K562 (cell line): ENCODE data around the gene GHSR. TPM values are rescaled to one million over a fixed set of nuclear protein-coding genes. Genes with fewer than 3 reads are reported as not detected.
A peak's percentile ranks its signal among the peaks of the same experiment; 100 is the strongest.

Experiments
- ATAC-seq: fragments of 200-7000 bp; cut with Tn5 transposase; 3 replicates; pipeline ENCODE4 v1.9.1; 2020; ENCODE audit warnings: moderate library complexity
- BruUV-seq: library from RNA; stranded (reverse); fragments of 400-500 nt; replicated peaks from 2 replicates; lab custom pipeline; 2021; lab: Mats Ljungman, UMichigan
- CTCF ChIA-PET: fragments of 300-600 bp; formaldehyde crosslinking; extraction: SDS; loops from one replicate; lab custom pipeline; 2021; ENCODE audit warnings: low intra/inter-chr PET ratio; lab: Yijun Ruan, JAX
- POLR2A ChIA-PET: fragments of 300-600, 350-650 bp; sonication (Branson Sonifier 250); formaldehyde crosslinking; extraction: SDS; loops from one replicate; lab custom pipeline; 2021; ENCODE audit warnings: antibody characterized with exemption, inconsistent platforms; lab: Yijun Ruan, JAX
- DNase-seq, 4 experiments: peaks; one replicate each; pipeline versions ENCODE4 v3.0.0 to v3.0.0-alpha.2; 2011 to 2018; ENCODE audit warnings: low spot score in 3 of 4, mixed read lengths in 3 of 4; ENCODE audit errors: extremely low read depth in 1 of 4
- FAIRE-seq: peaks from 2 replicates; lab custom pipeline; 2011; peaks lifted over from hg19 to GRCh38; lab: Jason Lieb, UNC
- H2AFZ ChIP-seq: 2 replicates; pipeline ENCODE4 v1.6.0; 2011; ENCODE audit warnings: low read depth, low read length, control low read depth, inconsistent platforms
- H3K27ac ChIP-seq: fragments of 200-600 bp; 3 replicates; pipeline ENCODE4 v1.8.0; 2011; ENCODE audit warnings: low read depth, mild to moderate bottlenecking, control low read depth, inconsistent platforms, low read length, moderate library complexity, mixed read lengths; ENCODE audit errors: extremely low read depth
- H3K27me3 ChIP-seq, 2 experiments: fragments of 300-600 bp in 1 of 2; 2 replicates in 1 of 2; 3 replicates in 1 of 2; pipeline versions ENCODE4 v1.6.0 to v1.8.0; 2011; ENCODE audit warnings: inconsistent platforms in 2 of 2, low read length in 2 of 2, mild to moderate bottlenecking in 1 of 2, mixed read lengths in 1 of 2, moderate library complexity in 1 of 2; ENCODE audit not compliant: control insufficient read depth in 2 of 2, insufficient read depth in 2 of 2
- H3K36me3 ChIP-seq: fragments of 300-600 bp; 3 replicates; pipeline ENCODE4 v1.8.0; 2011; ENCODE audit warnings: mild to moderate bottlenecking, low read length, inconsistent platforms; ENCODE audit not compliant: control insufficient read depth, insufficient read depth
- H3K4me1 ChIP-seq, 2 experiments: fragments of 200-600 bp in 1 of 2; replicated peaks in 1 of 2; 2 replicates in 1 of 2; 3 replicates in 1 of 2; pipeline versions ENCODE4 v1.5.1 to v1.8.0; 2011; ENCODE audit warnings: inconsistent platforms in 2 of 2, low read length in 2 of 2, mild to moderate bottlenecking in 1 of 2, mixed read lengths in 1 of 2, moderate library complexity in 1 of 2; ENCODE audit not compliant: control insufficient read depth in 2 of 2, insufficient read depth in 2 of 2
- H3K4me2 ChIP-seq: 2 replicates; pipeline ENCODE4 v1.6.1; 2011; ENCODE audit warnings: low read length, control low read depth, inconsistent platforms, mixed read lengths; ENCODE audit not compliant: insufficient read depth
- H3K4me3 ChIP-seq: fragments of 200-600 bp; sonication (generic), shearing (Covaris generic); 2 replicates; pipeline ENCODE4 v1.5.1; 2016; ENCODE audit warnings: control low read depth, inconsistent platforms
- H3K79me2 ChIP-seq: fragments of 200-600 bp; 3 replicates; pipeline ENCODE4 v1.8.0; 2011; ENCODE audit warnings: low read length, inconsistent platforms; ENCODE audit not compliant: control insufficient read depth, insufficient read depth
- H3K9ac ChIP-seq, 2 experiments: 2 replicates each; pipeline versions ENCODE4 v1.6.0 to v1.6.1; 2011; ENCODE audit warnings: low read depth in 2 of 2, low read length in 2 of 2, control low read depth in 1 of 2, inconsistent platforms in 1 of 2, mild to moderate bottlenecking in 1 of 2, mixed read lengths in 1 of 2; ENCODE audit not compliant: insufficient read depth in 1 of 2
- H3K9me1 ChIP-seq: one replicate; pipeline ENCODE4 v1.6.0; 2011; ENCODE audit warnings: inconsistent platforms, mild to moderate bottlenecking, low read length, moderate library complexity; ENCODE audit not compliant: control insufficient read depth, insufficient read depth
- H3K9me3 ChIP-seq: replicated peaks from 2 replicates; pipeline ENCODE4 v1.5.1; 2011; ENCODE audit warnings: low read depth, low read length, inconsistent platforms; ENCODE audit not compliant: control insufficient read depth, insufficient read depth
- H4K20me1 ChIP-seq: replicated peaks from 2 replicates; pipeline ENCODE4 v1.6.1; 2011; ENCODE audit warnings: low read length, inconsistent platforms, mixed read lengths; ENCODE audit not compliant: control insufficient read depth, insufficient read depth
- C11orf30 ChIP-seq: fragments of 450-650 bp; IDR thresholded peaks from 2 replicates; pipeline ENCODE4 v1.6.1; 2016; ENCODE audit warnings: low read depth, mild to moderate bottlenecking
- CBX1 ChIP-seq: sonication (generic); IDR thresholded peaks from 2 replicates; pipeline ENCODE4 v1.6.1; 2016; ENCODE audit warnings: antibody characterized with exemption, low read depth, mild to moderate bottlenecking
- ETV1 ChIP-seq: fragments of 450-650 bp; conservative IDR thresholded peaks from 2 replicates; pipeline ENCODE4 v1.6.1; 2016; ENCODE audit warnings: missing genetic modification characterization, control low read depth, low read depth, missing compliant biosample characterization
- ETV6 ChIP-seq, 3 experiments: fragments of 150-350 bp in 1 of 3; sonication (generic) in 1 of 3; formaldehyde crosslinking in 1 of 3; IDR thresholded peaks; 2 replicates each; pipeline versions ENCODE4 v1.6.1 to v1.8.0; 2014 to 2022; ENCODE audit warnings: borderline replicate concordance in 2 of 3, low read depth in 2 of 3, antibody characterized with exemption in 1 of 3, low read length in 1 of 3, mild to moderate bottlenecking in 1 of 3, missing genetic modification reagents in 1 of 3
- NBN ChIP-seq: fragments of 450-650 bp; IDR thresholded peaks from 2 replicates; pipeline ENCODE4 v1.6.1; 2016; ENCODE audit warnings: low read depth, mild to moderate bottlenecking
- NFXL1 ChIP-seq: fragments of 450-650 bp; formaldehyde crosslinking; IDR thresholded peaks from 2 replicates; pipeline ENCODE4 v1.4.0; 2021; ENCODE audit warnings: mild to moderate bottlenecking
- PURB ChIP-seq: sonication (generic); formaldehyde crosslinking; IDR thresholded peaks from 2 replicates; pipeline ENCODE4 v1.9.0; 2021; ENCODE audit warnings: low read depth, mild to moderate bottlenecking, missing genetic modification reagents
- SAFB ChIP-seq: fragments of 200-400 bp; formaldehyde crosslinking; IDR thresholded peaks from 2 replicates; pipeline ENCODE4 v1.6.1; 2017; ENCODE audit warnings: low read depth, low read length, borderline replicate concordance
- SLC30A9 ChIP-seq: fragments of 250-450 bp; sonication (Bioruptor Pico); IDR thresholded peaks from 2 replicates; pipeline ENCODE4 v1.8.0; 2022; ENCODE audit warnings: mild to moderate bottlenecking, moderate library complexity
- ZNF316 ChIP-seq: fragments of 450-650 bp; IDR thresholded peaks from 2 replicates; pipeline ENCODE4 v1.6.1; 2016
- ZNF551 ChIP-seq: fragments of 250-450 bp; sonication (Bioruptor Pico); IDR thresholded peaks from 2 replicates; pipeline ENCODE4 v1.5.0; 2021; ENCODE audit warnings: mild to moderate bottlenecking, moderate library complexity
- ZNF561 ChIP-seq: fragments of 450-650 bp; formaldehyde crosslinking; conservative IDR thresholded peaks from 2 replicates; pipeline ENCODE4 v1.4.0; 2020; ENCODE audit warnings: mild to moderate bottlenecking, moderate library complexity
- ZSCAN29 ChIP-seq: fragments of 450-650 bp; IDR thresholded peaks from 2 replicates; pipeline ENCODE4 v1.6.1; 2017
- WGBS: fragments of 100-300 bp; shearing (Covaris generic); methylation state at CpG from one replicate; pipeline ENCODE4 v1.1.6; 2016; ENCODE audit warnings: low coverage, mixed read lengths; ENCODE audit not compliant: insufficient coverage; ENCODE audit errors: missing lambda C conversion rate; 5-methylcytosine and 5-hydroxymethylcytosine counted together
- in situ Hi-C: fragments of 300-500 bp; cut with MboI; formaldehyde crosslinking; loops from 4 replicates; pipeline ENCODE4 v1.15.0; 2018; ENCODE audit warnings: inconsistent platforms, mixed read lengths
- intact Hi-C: fragments of 100-400 bp; cut with micrococcal nuclease; formaldehyde crosslinking; loops from 2 replicates; pipeline ENCODE4 v1.14.2; 2022
- polyA plus RNA-seq, 8 experiments: library from polyadenylated mRNA; depleted of rRNA in 4 of 8; stranded (reverse) in 5 of 8; unstranded in 3 of 8; fragments of >200 nt; fragmentation: Nextera tagmentation in 2 of 8; fragmentation: Illumina TruSeq in 1 of 8; extraction: Ambion mirVana in 2 of 8; extraction: Trizol in 1 of 8; gene quantifications; 2 replicates each; pipeline versions ENCODE4 v1.2.1 to v1.2.3, GENCODE V29; 2011 to 2014; ENCODE audit warnings: inconsistent platforms in 1 of 8, missing spikeins in 1 of 8
- total RNA-seq, 7 experiments: library from RNA; depleted of rRNA in 6 of 7; stranded (reverse); fragments of >200 nt in 6 of 7; fragmentation: Illumina TruSeq in 2 of 7; extraction: Trizol in 2 of 7; gene quantifications; 2 replicates each; pipeline versions ENCODE4 v1.2.1 to v1.2.3, GENCODE V29; 2011 to 2021; ENCODE audit warnings: low replicate concordance in 1 of 7
- TF ChIP-seq, protein P1 (sequence below): fragments of 250-450 bp; sonication (Bioruptor Pico); IDR thresholded peaks from 2 replicates; pipeline ENCODE4 v1.8.0; 2022; ENCODE audit warnings: inconsistent platforms

Gene GHSR
- total and polyA plus RNA-seq, 9 of the 15 experiments (the other 6 are each of a cell fraction or from before 2014, with no cell fraction given) = not detected

- intact Hi-C loops = no loop called here
- 0% methylated on average over 2 of the region's 3 CpGs for WGBS
These were observed 8.1 kb upstream of the GHSR start for GRCh38 chr3:172456404-172456803.

DNA sequence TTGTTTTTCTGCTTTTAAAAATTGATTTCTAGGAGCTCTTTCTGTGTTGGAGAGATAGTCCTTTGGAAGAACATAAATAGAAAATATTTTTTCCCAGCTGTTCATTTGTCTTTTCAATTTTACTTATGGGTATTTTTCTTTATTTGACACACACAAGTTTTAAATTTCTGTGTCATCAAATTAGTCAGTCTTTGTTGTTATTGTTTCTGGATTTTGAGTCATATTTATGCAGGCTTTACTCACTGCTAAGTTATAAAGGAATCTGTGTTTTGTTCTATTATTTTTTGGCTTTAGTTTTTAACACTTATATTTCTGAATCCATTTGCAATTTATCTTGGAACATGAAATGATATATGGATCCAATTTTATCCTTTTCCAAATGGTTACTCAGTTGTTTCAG is 5.9 kb upstream of the GHSR start:
- no peak overlapping the region for H3K4me3 ChIP-seq
- no peaks in the 10 kb centered on the region for H4K20me1 ChIP-seq
- ChIA-PET POLR2A (no interaction called here), CTCF (no interaction called here)
- intact Hi-C loops (no loop called here), in situ Hi-C loops (no loop called here)
- no TSS peak for BruUV-seq
- H3K9ac ChIP-seq = no peak overlapping the region
- no peaks in the 10 kb centered on the region for H3K36me3 ChIP-seq
- no peak overlapping the region for H3K4me2 ChIP-seq
- no peaks in the 10 kb centered on the region for H3K9me3 ChIP-seq
- no peak overlapping the region for H3K27ac ChIP-seq
- no peak for ATAC-seq
- no peak for TF ChIP-seq C11orf30
- no peak for TF ChIP-seq ETV6 (IDR thresholded peaks at IDR 0.05; ENCODE audit: borderline replicate concordance in 1 of 2, low read depth in 2 of 2, low read length in 1 of 2)
- TF ChIP-seq ETV6 (CRISPR knock-in tag; IDR thresholded peaks at IDR 0.05; ENCODE audit: borderline replicate concordance) = no peak
- TF ChIP-seq CBX1 = no peak
- TF ChIP-seq PURB (CRISPR knock-in tag) = no peak
- no peak for TF ChIP-seq ZNF561 (CRISPR knock-in tag)
- TF ChIP-seq, protein P1, sequence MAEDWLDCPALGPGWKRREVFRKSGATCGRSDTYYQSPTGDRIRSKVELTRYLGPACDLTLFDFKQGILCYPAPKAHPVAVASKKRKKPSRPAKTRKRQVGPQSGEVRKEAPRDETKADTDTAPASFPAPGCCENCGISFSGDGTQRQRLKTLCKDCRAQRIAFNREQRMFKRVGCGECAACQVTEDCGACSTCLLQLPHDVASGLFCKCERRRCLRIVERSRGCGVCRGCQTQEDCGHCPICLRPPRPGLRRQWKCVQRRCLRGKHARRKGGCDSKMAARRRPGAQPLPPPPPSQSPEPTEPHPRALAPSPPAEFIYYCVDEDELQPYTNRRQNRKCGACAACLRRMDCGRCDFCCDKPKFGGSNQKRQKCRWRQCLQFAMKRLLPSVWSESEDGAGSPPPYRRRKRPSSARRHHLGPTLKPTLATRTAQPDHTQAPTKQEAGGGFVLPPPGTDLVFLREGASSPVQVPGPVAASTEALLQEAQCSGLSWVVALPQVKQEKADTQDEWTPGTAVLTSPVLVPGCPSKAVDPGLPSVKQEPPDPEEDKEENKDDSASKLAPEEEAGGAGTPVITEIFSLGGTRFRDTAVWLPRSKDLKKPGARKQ = no peak
- TF ChIP-seq NBN = no peak
- TF ChIP-seq ZSCAN29 = no peak
- no peak for TF ChIP-seq NFXL1
- TF ChIP-seq ZNF551 (CRISPR knock-in tag) = no peak
- TF ChIP-seq SAFB = no peak
- TF ChIP-seq ETV1 (tag) = no peak
- H2AFZ ChIP-seq = no peak overlapping the region
- DNase-seq = no peak
- no peak for FAIRE-seq
- H3K79me2 ChIP-seq = no peaks in the 10 kb centered on the region
- H3K9me1 ChIP-seq = no peaks in the 10 kb centered on the region
- peaks cover 5 to 13% of the 10 kb centered on the region in 2 experiments; a peak in 4 of 5 replicates for H3K27me3 ChIP-seq
- H3K4me1 ChIP-seq = peaks cover 0 to 4% of the 10 kb centered on the region in 2 experiments; a peak in 2 of 5 replicates

More at GRCh38 chr3:172456404-172456803, 8.1 kb upstream of the GHSR start:
- no peak overlapping the region for H2AFZ ChIP-seq
- no peaks in the 10 kb centered on the region for H3K9me3 ChIP-seq
- H3K4me3 ChIP-seq = no peak overlapping the region
- CTCF ChIA-PET = no interaction called here
- H3K9ac ChIP-seq = no peak overlapping the region
- H3K4me1 ChIP-seq = no peaks in the 10 kb centered on the region
- POLR2A ChIA-PET = no interaction called here
- in situ Hi-C loops = no loop called here
- no TSS peak for BruUV-seq
- DNase-seq (no peak), ATAC-seq (no peak), FAIRE-seq (no peak)
- peaks cover 0 to 6% of the 10 kb centered on the region in 2 experiments; a peak in 2 of 5 replicates for H3K27me3 ChIP-seq
- H3K4me2 ChIP-seq = no peak overlapping the region
- no peaks in the 10 kb centered on the region for H4K20me1 ChIP-seq
- no peaks in the 10 kb centered on the region for H3K36me3 ChIP-seq
- H3K27ac ChIP-seq = no peak overlapping the region
- no peaks in the 10 kb centered on the region for H3K9me1 ChIP-seq
- TF ChIP-seq SLC30A9 (CRISPR knock-in tag) (no peak), C11orf30 (peak; percentile 57; the same call in 1 of the 2 replicates), ZNF316 (peak; percentile 70)
- H3K79me2 ChIP-seq = no peaks in the 10 kb centered on the region
